Testis (tissue), 3 donors: Measurements from ENCODE around the gene ACACA. TPM values are rescaled to one million over a fixed set of nuclear protein-coding genes. Genes with fewer than 3 reads are reported as not detected.

Experiments
- DNase-seq: peaks from one replicate; pipeline ENCODE4 v3.0.0-alpha.2; 2019
- H3K27ac ChIP-seq, 2 donors: fragments of 200-600 bp; sonication (generic); one replicate each; pipeline ENCODE4 v1.5.1; 2019
- H3K27me3 ChIP-seq: fragments of 200-600 bp; sonication (generic); one replicate; pipeline ENCODE4 v1.5.1; 2019
- H3K36me3 ChIP-seq: fragments of 200-600 bp; sonication (generic); one replicate; pipeline ENCODE4 v1.5.1; 2017; ENCODE audit warnings: low read depth; ENCODE audit errors: missing control alignments
- H3K4me1 ChIP-seq: fragments of 200-600 bp; sonication (generic); one replicate; pipeline ENCODE4 v1.5.1; 2019
- H3K4me3 ChIP-seq, 2 donors: fragments of 200-600 bp; sonication (generic); one replicate each; pipeline ENCODE4 v1.5.1; 2017 to 2019
- H3K9me3 ChIP-seq: fragments of 200-600 bp; sonication (generic); one replicate; pipeline ENCODE4 v1.5.1; 2017
- POLR2A ChIP-seq: fragments of 450-650 bp; IDR thresholded peaks from one replicate; pipeline ENCODE4 v1.6.1; 2017; ENCODE audit warnings: antibody characterized with exemption, mild to moderate bottlenecking, moderate library complexity
- WGBS, 2 donors: methylation state at CpG; one replicate each; pipeline ENCODE4 v1.1.5; 2018; 5-methylcytosine and 5-hydroxymethylcytosine counted together
- intact Hi-C: fragments of 100-400 bp; cut with DNase I; formaldehyde crosslinking; loops from one replicate; pipeline ENCODE4 v1.15.1; 2023; ENCODE audit warnings: low total_unique reads
- polyA plus RNA-seq: library from polyadenylated mRNA; stranded (reverse); fragments of 350-450 nt; fragmentation: Illumina TruSeq; extraction: RNeasy Lipid Tissue Mini Kit (QIAGEN cat#74804); gene quantifications from one replicate; pipeline ENCODE4 v1.2.3, GENCODE V29; 2014; ENCODE audit warnings: low read depth, low replicate concordance; ENCODE audit not compliant: insufficient read depth
- total RNA-seq, 2 donors: library from RNA; depleted of rRNA; stranded (reverse); fragments of >200 nt; gene quantifications; one replicate each; pipeline ENCODE4 v1.2.3, GENCODE V29; 2016
- TF ChIP-seq, protein P1 (sequence below), 3 experiments: fragments of 450-650 bp in 2 of 3; fragments of 200-600 bp in 1 of 3; sonication (generic) in 1 of 3; IDR thresholded peaks; one replicate each; pipeline ENCODE4 v1.5.1; 2016 to 2019; ENCODE audit warnings: antibody characterized with exemption in 3 of 3, mild to moderate bottlenecking in 2 of 3, moderate library complexity in 1 of 3

Gene ACACA
- total and polyA plus RNA-seq, 3 donors from 2014 or later: 43.4 to 65.0 (median 56.0) TPM

- no peak for DNase-seq
- intact Hi-C loops: no loop called here
- 96% methylated on average over 3 of the region's 3 CpGs for WGBS, 2 donors
- no peaks in the 10 kb centered on the region for H3K9me3 ChIP-seq
- H3K27ac ChIP-seq: no peak overlapping the region
- H3K27me3 ChIP-seq: no peaks in the 10 kb centered on the region
- no peak overlapping the region for H3K4me3 ChIP-seq
- H3K36me3 ChIP-seq: no peaks in the 10 kb centered on the region
- H3K4me1 ChIP-seq: no peaks in the 10 kb centered on the region
- TF ChIP-seq, protein P1, sequence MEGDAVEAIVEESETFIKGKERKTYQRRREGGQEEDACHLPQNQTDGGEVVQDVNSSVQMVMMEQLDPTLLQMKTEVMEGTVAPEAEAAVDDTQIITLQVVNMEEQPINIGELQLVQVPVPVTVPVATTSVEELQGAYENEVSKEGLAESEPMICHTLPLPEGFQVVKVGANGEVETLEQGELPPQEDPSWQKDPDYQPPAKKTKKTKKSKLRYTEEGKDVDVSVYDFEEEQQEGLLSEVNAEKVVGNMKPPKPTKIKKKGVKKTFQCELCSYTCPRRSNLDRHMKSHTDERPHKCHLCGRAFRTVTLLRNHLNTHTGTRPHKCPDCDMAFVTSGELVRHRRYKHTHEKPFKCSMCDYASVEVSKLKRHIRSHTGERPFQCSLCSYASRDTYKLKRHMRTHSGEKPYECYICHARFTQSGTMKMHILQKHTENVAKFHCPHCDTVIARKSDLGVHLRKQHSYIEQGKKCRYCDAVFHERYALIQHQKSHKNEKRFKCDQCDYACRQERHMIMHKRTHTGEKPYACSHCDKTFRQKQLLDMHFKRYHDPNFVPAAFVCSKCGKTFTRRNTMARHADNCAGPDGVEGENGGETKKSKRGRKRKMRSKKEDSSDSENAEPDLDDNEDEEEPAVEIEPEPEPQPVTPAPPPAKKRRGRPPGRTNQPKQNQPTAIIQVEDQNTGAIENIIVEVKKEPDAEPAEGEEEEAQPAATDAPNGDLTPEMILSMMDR (IDR thresholded peaks at IDR 0.05): no peak
- TF ChIP-seq POLR2A: no peak
These were observed 22.4 kb upstream of the ACACA start for GRCh38 chr17:37429039-37429438.

GRCh38 chr17:37425268-37425667 is 18.6 kb upstream of the ACACA start:
- 88 to 97% methylated on average over 1 of the region's 1 CpG for WGBS, 2 donors

GRCh38 chr17:37422971-37423625 is 16.5 kb upstream of the ACACA start:
- no peaks in the 10 kb centered on the region for H3K27me3 ChIP-seq
- TF ChIP-seq, protein P1 (IDR thresholded peaks at IDR 0.05): no peak
- no peak for TF ChIP-seq POLR2A
- intact Hi-C loops: no loop called here
- H3K4me3 ChIP-seq: no peak overlapping the region
- WGBS, 2 donors: 74 to 87% methylated on average over 4 of the region's 4 CpGs
- no peak overlapping the region for H3K27ac ChIP-seq
- no peaks in the 10 kb centered on the region for H3K9me3 ChIP-seq
- H3K36me3 ChIP-seq: no peaks in the 10 kb centered on the region
- no peaks in the 10 kb centered on the region for H3K4me1 ChIP-seq
- DNase-seq: no peak

More at GRCh38 chr17:37425268-37425667, 18.6 kb upstream of the ACACA start:
- Histone ChIP-seq H3K36me3 (no peaks in the 10 kb centered on the region), H3K27ac (no peak overlapping the region), H3K4me3 (no peak overlapping the region), H3K9me3 (no peaks in the 10 kb centered on the region), H3K27me3 (no peaks in the 10 kb centered on the region), H3K4me1 (no peaks in the 10 kb centered on the region)
- DNase-seq: no peak
- intact Hi-C loops: no loop called here
- no peak for TF ChIP-seq POLR2A
- TF ChIP-seq, protein P1 (IDR thresholded peaks at IDR 0.05): no peak

GRCh38 chr17:37417852-37418251 is 11.2 kb upstream of the ACACA start:
- 82% methylated on average over 2 of the region's 2 CpGs for WGBS, 2 donors
- H3K9me3 ChIP-seq: no peaks in the 10 kb centered on the region
- H3K27ac ChIP-seq: no peak overlapping the region
- no peaks in the 10 kb centered on the region for H3K27me3 ChIP-seq
- intact Hi-C loops: no loop called here
- TF ChIP-seq, protein P1 (IDR thresholded peaks at IDR 0.05): no peak
- no peak for TF ChIP-seq POLR2A
- no peaks in the 10 kb centered on the region for H3K36me3 ChIP-seq
- no peak overlapping the region for H3K4me3 ChIP-seq
- no peak for DNase-seq
- no peaks in the 10 kb centered on the region for H3K4me1 ChIP-seq
